Measurements from ENCODE around the gene PSTPIP2. TPM values are rescaled to one million over a fixed set of nuclear protein-coding genes. Genes with fewer than 3 reads are reported as not detected.

Gene PSTPIP2
- total and polyA plus RNA-seq, 2 experiments from 2014 or later, result 1.4 to 2.6 TPM

DNA sequence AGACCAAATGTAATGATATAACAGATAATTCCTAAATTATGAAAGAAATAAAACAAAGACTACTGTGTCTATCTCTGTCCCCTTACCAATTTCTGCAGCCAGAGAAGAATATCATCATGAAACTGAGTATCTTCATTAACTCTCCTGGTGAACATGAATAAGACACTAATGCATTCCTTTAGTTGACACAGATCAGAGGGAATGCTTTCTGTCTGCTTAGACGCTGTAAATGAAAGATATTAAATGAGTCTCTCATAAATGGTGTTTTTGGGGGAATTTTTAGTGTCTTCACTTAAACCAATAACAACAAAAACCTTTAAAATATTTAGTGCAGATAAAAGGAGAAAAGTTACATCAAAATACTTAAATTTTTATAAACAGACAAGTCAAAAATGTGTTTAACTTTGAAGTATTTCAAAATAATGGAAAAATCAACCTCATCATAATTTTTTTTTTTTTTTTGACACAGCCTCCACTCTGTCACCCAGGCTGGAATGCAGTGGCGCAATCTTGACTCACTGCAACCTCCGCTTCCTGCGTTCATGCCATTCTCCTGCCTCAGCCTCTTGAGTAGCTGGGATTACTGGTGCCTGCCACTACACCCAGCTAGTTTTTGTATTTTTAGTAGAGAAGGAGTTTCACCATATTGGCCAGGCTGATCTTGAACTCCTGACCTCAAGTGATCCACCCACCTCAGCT is 120.9 kb downstream of the PSTPIP2 start:
- Histone ChIP-seq H3K27me3 (ENCODE audit: insufficient read depth) (no peaks in the 10 kb centered on the region), H4K20me1 (replicated peaks; ENCODE audit: insufficient read depth) (no peaks in the 10 kb centered on the region), H3K4me1 (ENCODE audit: insufficient read depth) (no peaks in the 10 kb centered on the region), H3K27ac (ENCODE audit: low read depth) (no peak overlapping the region), H3F3A (replicated peaks; ENCODE audit: low read depth) (no peaks in the 10 kb centered on the region), H3K9me2 (ENCODE audit: insufficient read depth) (no peaks in the 10 kb centered on the region), H3K36me3 (ENCODE audit: insufficient read depth) (peaks cover 24% of the 10 kb centered on the region), H2AFZ (no peak overlapping the region), H3K4me3 (no peak overlapping the region), H3K79me2 (replicated peaks; ENCODE audit: insufficient read depth) (no peaks in the 10 kb centered on the region), H3K4me2 (no peak overlapping the region)
- no peak overlapping the region for H3K4me3 Mint-ChIP-seq
- no peak overlapping the region for H3K27ac Mint-ChIP-seq
- peaks cover 23% of the 10 kb centered on the region for H3K36me3 Mint-ChIP-seq (ENCODE audit: low read depth)
- H3K9me3 Mint-ChIP-seq, result no peaks in the 10 kb centered on the region
- H3K27me3 Mint-ChIP-seq (ENCODE audit: insufficient read depth, low read depth, poor library complexity), result peaks cover 3% of the 10 kb centered on the region
- ATAC-seq, result no peak
- no peaks in the 10 kb centered on the region for H3K4me1 Mint-ChIP-seq
- no peak for TF ChIP-seq ZNF114 (CRISPR knock-in tag; IDR thresholded peaks at IDR 0.05)
- no peak for TF ChIP-seq CREB1 (CRISPR knock-in tag; IDR thresholded peaks at IDR 0.05; ENCODE audit: low read depth)
- TF ChIP-seq, protein P1, sequence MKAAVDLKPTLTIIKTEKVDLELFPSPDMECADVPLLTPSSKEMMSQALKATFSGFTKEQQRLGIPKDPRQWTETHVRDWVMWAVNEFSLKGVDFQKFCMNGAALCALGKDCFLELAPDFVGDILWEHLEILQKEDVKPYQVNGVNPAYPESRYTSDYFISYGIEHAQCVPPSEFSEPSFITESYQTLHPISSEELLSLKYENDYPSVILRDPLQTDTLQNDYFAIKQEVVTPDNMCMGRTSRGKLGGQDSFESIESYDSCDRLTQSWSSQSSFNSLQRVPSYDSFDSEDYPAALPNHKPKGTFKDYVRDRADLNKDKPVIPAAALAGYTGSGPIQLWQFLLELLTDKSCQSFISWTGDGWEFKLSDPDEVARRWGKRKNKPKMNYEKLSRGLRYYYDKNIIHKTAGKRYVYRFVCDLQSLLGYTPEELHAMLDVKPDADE (IDR thresholded peaks at IDR 0.05), result no peak
- DNase-seq (ENCODE audit: low spot score), result no peak

DNA sequence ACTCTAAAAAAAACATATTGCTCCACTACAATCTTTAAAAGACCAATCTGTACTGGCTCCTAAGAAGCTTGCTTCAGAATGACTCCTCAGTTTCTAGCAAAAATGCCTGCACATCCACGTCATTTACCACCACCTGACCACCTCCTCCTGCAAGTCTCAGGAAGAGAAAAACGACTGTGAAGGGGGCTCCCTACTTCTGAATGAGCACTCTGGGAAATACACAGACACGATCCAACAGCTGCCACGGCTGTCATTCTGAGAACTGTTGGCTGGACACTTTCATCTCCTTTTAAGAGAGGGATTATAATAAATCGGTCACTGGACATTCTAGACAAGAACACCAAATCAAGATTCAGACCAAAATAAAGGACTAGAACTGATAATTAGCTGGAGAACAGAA is 126.4 kb downstream of the PSTPIP2 start:
- no peak overlapping the region for H3K4me2 ChIP-seq
- H3K27me3 ChIP-seq (ENCODE audit: insufficient read depth), result no peaks in the 10 kb centered on the region
- no peaks in the 10 kb centered on the region for H3K9me2 ChIP-seq (ENCODE audit: insufficient read depth)
- H3K4me3 ChIP-seq, result no peak overlapping the region
- no peak overlapping the region for H3K27ac ChIP-seq (ENCODE audit: low read depth)
- H4K20me1 ChIP-seq (replicated peaks; ENCODE audit: insufficient read depth), result no peaks in the 10 kb centered on the region
- Mint-ChIP-seq H3K4me3 (no peak overlapping the region), H3K27me3 (ENCODE audit: insufficient read depth, low read depth, poor library complexity) (peaks cover 1% of the 10 kb centered on the region), H3K4me1 (no peaks in the 10 kb centered on the region), H3K36me3 (ENCODE audit: low read depth) (peaks cover 36% of the 10 kb centered on the region), H3K9me3 (no peaks in the 10 kb centered on the region), H3K27ac (no peak overlapping the region)
- H3F3A ChIP-seq (replicated peaks; ENCODE audit: low read depth), result no peaks in the 10 kb centered on the region
- no peak overlapping the region for H2AFZ ChIP-seq
- TF ChIP-seq ZNF331 (CRISPR knock-in tag; IDR thresholded peaks at IDR 0.05; ENCODE audit: low read depth) (no peak), ZNF114 (CRISPR knock-in tag; IDR thresholded peaks at IDR 0.05) (no peak), CREB1 (CRISPR knock-in tag; IDR thresholded peaks at IDR 0.05; ENCODE audit: low read depth) (no peak), EZH2 (IDR thresholded peaks at IDR 0.05; ENCODE audit: low read depth, unreplicated experiment) (no peak), EZH2phosphoT487 (IDR thresholded peaks at IDR 0.05; ENCODE audit: unreplicated experiment) (no peak)
- TF ChIP-seq, protein P2, sequence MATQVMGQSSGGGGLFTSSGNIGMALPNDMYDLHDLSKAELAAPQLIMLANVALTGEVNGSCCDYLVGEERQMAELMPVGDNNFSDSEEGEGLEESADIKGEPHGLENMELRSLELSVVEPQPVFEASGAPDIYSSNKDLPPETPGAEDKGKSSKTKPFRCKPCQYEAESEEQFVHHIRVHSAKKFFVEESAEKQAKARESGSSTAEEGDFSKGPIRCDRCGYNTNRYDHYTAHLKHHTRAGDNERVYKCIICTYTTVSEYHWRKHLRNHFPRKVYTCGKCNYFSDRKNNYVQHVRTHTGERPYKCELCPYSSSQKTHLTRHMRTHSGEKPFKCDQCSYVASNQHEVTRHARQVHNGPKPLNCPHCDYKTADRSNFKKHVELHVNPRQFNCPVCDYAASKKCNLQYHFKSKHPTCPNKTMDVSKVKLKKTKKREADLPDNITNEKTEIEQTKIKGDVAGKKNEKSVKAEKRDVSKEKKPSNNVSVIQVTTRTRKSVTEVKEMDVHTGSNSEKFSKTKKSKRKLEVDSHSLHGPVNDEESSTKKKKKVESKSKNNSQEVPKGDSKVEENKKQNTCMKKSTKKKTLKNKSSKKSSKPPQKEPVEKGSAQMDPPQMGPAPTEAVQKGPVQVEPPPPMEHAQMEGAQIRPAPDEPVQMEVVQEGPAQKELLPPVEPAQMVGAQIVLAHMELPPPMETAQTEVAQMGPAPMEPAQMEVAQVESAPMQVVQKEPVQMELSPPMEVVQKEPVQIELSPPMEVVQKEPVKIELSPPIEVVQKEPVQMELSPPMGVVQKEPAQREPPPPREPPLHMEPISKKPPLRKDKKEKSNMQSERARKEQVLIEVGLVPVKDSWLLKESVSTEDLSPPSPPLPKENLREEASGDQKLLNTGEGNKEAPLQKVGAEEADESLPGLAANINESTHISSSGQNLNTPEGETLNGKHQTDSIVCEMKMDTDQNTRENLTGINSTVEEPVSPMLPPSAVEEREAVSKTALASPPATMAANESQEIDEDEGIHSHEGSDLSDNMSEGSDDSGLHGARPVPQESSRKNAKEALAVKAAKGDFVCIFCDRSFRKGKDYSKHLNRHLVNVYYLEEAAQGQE (IDR thresholded peaks at IDR 0.05; ENCODE audit: unreplicated experiment), result no peak
- TF ChIP-seq, protein P3, sequence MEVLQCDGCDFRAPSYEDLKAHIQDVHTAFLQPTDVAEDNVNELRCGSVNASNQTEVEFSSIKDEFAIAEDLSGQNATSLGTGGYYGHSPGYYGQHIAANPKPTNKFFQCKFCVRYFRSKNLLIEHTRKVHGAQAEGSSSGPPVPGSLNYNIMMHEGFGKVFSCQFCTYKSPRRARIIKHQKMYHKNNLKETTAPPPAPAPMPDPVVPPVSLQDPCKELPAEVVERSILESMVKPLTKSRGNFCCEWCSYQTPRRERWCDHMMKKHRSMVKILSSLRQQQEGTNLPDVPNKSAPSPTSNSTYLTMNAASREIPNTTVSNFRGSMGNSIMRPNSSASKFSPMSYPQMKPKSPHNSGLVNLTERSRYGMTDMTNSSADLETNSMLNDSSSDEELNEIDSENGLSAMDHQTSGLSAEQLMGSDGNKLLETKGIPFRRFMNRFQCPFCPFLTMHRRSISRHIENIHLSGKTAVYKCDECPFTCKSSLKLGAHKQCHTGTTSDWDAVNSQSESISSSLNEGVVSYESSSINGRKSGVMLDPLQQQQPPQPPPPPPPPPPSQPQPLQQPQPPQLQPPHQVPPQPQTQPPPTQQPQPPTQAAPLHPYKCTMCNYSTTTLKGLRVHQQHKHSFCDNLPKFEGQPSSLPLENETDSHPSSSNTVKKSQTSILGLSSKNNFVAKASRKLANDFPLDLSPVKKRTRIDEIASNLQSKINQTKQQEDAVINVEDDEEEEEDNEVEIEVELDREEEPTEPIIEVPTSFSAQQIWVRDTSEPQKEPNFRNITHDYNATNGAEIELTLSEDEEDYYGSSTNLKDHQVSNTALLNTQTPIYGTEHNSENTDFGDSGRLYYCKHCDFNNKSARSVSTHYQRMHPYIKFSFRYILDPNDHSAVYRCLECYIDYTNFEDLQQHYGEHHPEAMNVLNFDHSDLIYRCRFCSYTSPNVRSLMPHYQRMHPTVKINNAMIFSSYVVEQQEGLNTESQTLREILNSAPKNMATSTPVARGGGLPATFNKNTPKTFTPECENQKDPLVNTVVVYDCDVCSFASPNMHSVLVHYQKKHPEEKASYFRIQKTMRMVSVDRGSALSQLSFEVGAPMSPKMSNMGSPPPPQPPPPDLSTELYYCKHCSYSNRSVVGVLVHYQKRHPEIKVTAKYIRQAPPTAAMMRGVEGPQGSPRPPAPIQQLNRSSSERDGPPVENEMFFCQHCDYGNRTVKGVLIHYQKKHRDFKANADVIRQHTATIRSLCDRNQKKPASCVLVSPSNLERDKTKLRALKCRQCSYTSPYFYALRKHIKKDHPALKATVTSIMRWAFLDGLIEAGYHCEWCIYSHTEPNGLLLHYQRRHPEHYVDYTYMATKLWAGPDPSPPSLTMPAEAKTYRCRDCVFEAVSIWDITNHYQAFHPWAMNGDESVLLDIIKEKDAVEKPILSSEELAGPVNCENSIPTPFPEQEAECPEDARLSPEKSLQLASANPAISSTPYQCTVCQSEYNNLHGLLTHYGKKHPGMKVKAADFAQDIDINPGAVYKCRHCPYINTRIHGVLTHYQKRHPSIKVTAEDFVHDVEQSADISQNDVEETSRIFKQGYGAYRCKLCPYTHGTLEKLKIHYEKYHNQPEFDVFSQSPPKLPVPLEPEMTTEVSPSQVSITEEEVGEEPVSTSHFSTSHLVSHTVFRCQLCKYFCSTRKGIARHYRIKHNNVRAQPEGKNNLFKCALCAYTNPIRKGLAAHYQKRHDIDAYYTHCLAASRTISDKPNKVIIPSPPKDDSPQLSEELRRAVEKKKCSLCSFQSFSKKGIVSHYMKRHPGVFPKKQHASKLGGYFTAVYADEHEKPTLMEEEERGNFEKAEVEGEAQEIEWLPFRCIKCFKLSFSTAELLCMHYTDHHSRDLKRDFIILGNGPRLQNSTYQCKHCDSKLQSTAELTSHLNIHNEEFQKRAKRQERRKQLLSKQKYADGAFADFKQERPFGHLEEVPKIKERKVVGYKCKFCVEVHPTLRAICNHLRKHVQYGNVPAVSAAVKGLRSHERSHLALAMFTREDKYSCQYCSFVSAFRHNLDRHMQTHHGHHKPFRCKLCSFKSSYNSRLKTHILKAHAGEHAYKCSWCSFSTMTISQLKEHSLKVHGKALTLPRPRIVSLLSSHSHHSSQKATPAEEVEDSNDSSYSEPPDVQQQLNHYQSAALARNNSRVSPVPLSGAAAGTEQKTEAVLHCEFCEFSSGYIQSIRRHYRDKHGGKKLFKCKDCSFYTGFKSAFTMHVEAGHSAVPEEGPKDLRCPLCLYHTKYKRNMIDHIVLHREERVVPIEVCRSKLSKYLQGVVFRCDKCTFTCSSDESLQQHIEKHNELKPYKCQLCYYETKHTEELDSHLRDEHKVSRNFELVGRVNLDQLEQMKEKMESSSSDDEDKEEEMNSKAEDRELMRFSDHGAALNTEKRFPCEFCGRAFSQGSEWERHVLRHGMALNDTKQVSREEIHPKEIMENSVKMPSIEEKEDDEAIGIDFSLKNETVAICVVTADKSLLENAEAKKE (CRISPR knock-in tag; IDR thresholded peaks at IDR 0.05), result no peak
- TF ChIP-seq, protein P1 (IDR thresholded peaks at IDR 0.05), result no peak
- H3K36me3 ChIP-seq (ENCODE audit: insufficient read depth), result peaks cover 22% of the 10 kb centered on the region
- H3K79me2 ChIP-seq (replicated peaks; ENCODE audit: insufficient read depth), result no peaks in the 10 kb centered on the region
- ATAC-seq (no peak), DNase-seq (ENCODE audit: low spot score) (no peak)
- no peaks in the 10 kb centered on the region for H3K4me1 ChIP-seq (ENCODE audit: insufficient read depth)
